LNCaP clone FGC (cell line): Measurements from ENCODE around the gene RBP5.

Experiments
- DNase-seq: peaks from one replicate; pipeline ENCODE4 v3.0.0-alpha.2; 2011; ENCODE audit warnings: low read depth
- H3K4me3 ChIP-seq: 2 replicates; pipeline ENCODE4 v1.5.1; 2011; ENCODE audit warnings: mild to moderate bottlenecking, low read depth, low read length, control low read depth
- CTCF ChIP-seq: IDR thresholded peaks from 2 replicates; pipeline ENCODE4 v1.5.1; 2012; ENCODE audit warnings: mild to moderate bottlenecking; ENCODE audit not compliant: control insufficient read depth, insufficient read depth; ENCODE audit errors: extremely low read depth

RBP5 gene

GRCh38 chr12:7125632-7126227 lies 3.0 kb downstream of the RBP5 start:
- no peak overlapping the region for H3K4me3 ChIP-seq
- no peak for DNase-seq
- no peak for TF ChIP-seq CTCF

GRCh38 chr12:7123806-7124522 lies 4.7 kb downstream of the RBP5 start:
- DNase-seq: no peak
- no peak for TF ChIP-seq CTCF
- H3K4me3 ChIP-seq: no peak overlapping the region

- DNase-seq: no peak
- no peak overlapping the region for H3K4me3 ChIP-seq
- no peak for TF ChIP-seq CTCF
These were observed 5.6 kb downstream of the RBP5 start for GRCh38 chr12:7122811-7123769.

GRCh38 chr12:7121324-7121723 lies 7.4 kb downstream of the RBP5 start:
- no peak for TF ChIP-seq CTCF
- no peak for DNase-seq

GRCh38 chr12:7120166-7120565 lies 8.5 kb downstream of the RBP5 start:
- H3K4me3 ChIP-seq: no peak overlapping the region
- no peak for TF ChIP-seq CTCF
- no peak for DNase-seq

More at GRCh38 chr12:7121324-7121723, 7.4 kb downstream of the RBP5 start:
- no peak overlapping the region for H3K4me3 ChIP-seq

GRCh38 chr12:7118881-7119280 lies 9.8 kb downstream of the RBP5 start:
- no peak for DNase-seq
- no peak for TF ChIP-seq CTCF
- H3K4me3 ChIP-seq: no peak overlapping the region
